GM08714 (cell line): Measurements from ENCODE around the gene SUV39H1.

Experiments
- H3K4me3 ChIP-seq: fragments of 200-500 bp; sonication (Bioruptor generic); 2 replicates; pipeline ENCODE4 v1.5.1; 2014; ENCODE audit warnings: mild to moderate bottlenecking, low read length, inconsistent platforms
- ZNF274 ChIP-seq: IDR thresholded peaks from 2 replicates; pipeline ENCODE4 v1.6.1; 2012; ENCODE audit warnings: mild to moderate bottlenecking, low read depth, low read length

SUV39H1 gene

DNA sequence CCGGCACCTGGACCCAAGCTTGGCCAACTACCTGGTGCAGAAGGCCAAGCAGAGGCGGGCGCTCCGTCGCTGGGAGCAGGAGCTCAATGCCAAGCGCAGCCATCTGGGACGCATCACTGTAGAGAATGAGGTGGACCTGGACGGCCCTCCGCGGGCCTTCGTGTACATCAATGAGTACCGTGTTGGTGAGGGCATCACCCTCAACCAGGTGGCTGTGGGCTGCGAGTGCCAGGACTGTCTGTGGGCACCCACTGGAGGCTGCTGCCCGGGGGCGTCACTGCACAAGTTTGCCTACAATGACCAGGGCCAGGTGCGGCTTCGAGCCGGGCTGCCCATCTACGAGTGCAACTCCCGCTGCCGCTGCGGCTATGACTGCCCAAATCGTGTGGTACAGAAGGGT is 3.7 kb downstream of the SUV39H1 start:
- TF ChIP-seq ZNF274 = no peak
- no peak overlapping the region for H3K4me3 ChIP-seq

DNA sequence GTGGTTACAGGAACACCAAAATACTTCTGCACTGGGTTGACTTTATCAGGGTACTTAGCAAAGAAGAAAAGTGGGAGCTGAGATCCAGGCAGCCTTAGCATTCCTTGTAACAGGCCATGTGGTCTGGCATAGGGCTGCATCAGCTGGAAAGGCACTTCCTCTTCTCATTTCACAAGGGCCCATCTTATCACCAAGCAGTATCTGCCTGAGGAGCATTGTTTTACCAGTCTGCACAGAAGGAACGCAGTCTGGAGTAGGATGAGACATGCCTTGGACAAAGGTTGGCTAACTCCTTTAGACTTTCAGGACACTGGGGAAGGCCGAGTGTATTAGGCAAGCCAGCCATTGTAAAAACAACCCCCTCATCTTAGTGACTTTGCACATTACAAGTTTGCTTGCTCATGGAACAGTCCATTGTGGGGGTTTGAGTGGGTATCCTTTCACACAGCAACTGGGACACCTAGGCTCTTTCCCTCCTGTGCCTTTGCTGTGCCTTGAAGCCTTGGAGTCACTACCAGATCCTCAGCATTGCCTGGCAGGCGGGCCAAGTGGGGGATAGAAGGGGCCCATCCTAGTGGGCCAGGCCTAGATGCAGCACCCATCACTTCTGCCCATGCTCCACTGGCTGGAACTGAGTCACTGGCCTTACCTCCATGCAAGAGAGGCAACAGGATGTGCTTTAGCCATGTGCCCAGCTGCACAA is 4.6 kb downstream of the SUV39H1 start:
- TF ChIP-seq ZNF274 = no peak
- no peak overlapping the region for H3K4me3 ChIP-seq

DNA sequence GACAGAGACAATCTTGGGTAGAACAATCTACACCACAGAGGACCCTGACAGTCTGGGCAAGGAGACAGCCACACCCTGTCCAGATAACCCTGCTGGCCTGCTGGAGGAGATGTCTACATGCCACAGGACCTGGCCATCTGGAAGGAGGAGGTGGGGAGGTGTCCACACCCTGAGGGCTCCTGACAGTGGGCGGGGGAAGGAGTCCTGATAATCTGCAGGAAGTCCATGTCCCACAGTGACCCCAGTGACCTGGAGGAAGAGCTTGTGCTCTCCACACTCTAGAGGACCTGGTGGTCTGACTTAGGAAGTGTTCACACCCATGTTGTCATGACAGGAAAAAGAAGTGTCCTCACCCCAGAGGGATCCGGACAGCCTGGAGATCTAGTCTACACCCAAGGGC is 5.5 kb downstream of the SUV39H1 start:
- H3K4me3 ChIP-seq = no peak overlapping the region
- TF ChIP-seq ZNF274 = no peak

DNA sequence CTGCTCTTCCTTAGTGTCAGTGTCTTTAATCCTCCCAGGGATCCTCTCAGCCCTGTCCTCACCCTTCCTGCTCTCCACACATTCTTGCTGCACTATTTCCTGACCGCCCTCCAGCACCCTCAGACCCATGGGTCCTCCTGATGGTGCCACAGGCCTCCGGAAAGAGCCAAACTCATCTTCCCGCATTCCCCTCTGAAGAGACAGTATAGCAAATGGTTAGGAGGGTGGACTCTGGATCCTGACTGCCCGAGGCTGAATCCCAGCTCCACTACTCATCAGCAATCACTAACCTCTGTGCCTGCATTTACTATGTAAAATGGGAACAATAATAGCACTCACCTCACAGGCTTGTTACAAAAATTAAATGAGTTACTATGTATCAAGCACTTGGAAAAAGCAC is 6.2 kb downstream of the SUV39H1 start:
- H3K4me3 ChIP-seq = no peak overlapping the region
- TF ChIP-seq ZNF274 = no peak

DNA sequence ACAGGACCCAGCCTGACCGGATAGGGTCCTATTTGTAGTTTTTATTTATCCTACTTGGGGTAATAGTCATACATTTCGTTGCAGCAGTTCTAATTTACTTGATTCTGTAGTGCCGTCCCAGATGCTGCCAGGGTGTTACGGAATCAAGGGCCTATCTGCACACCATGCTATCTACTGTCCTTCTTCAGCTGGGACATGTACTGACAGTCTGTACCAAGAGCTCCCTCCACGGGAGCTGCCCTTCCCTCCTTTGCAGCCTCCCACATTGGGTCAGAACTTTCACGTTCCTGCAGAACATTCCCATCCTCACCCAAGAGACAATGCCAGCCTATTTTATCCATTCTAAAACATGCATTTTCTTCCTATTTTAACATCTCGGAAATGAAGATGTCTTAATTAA is 6.7 kb downstream of the SUV39H1 start:
- no peak for TF ChIP-seq ZNF274
- no peak overlapping the region for H3K4me3 ChIP-seq

DNA sequence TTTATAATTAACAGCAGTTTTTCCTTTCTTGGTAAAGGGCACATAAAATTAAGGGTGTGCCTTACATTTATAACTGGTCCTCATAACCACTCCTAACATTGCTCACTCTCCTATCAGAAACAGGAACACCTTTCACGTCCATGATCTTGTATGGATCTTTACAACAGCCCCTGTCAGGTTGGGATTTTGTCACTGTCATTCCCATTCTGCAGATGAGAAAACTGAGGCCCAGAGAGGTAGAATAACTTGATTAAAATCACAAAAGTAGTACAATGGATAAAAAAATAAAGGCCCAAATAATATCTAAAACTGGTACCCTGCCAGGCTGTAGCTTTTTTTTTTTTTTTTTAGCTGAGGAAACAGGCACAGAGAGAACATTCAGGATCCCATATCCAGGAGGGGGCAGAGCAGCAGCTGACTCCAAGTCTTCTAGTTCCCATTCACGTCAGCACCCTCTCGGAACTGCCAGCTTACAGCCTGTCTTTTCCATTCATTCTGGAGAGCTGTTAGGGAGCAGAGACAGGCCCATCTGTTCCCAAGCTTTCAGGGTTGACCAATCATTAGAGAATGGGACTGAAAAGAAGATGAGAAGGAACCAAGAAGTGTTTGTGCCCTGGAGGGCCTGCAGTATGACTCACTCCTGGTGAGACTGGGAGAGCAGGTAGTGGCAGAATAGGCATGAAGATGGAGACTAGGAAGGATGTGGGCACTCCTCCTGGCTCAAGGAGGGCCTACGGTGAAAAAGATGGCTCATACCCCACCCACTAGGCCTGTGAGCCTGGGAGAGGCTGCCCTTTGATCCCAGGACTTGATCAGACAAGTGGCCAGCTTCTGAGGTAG is 7.3 kb downstream of the SUV39H1 start:
- no peak for TF ChIP-seq ZNF274
- no peak overlapping the region for H3K4me3 ChIP-seq

DNA sequence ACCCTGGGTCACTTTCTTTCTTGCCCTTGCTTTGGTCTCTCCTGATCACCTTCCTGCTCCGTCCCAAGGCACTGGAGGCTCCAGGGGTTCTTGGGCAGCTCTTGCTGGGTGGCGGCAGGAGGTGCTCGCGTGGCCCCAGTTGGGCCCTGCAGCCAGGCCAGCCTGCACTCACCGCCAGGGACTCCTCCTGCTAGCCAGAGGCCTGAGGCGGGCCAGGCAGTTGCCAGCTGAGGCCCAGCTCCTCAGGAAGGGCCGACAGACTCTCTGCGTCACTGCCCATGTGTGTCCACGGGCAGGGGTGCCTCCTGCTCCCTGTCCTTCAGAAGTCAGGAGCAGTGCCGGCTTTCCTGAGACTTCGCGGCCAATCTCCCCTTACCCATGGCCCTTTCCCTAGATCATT is 9.3 kb downstream of the SUV39H1 start:
- no peak for TF ChIP-seq ZNF274
- H3K4me3 ChIP-seq = no peak overlapping the region

DNA sequence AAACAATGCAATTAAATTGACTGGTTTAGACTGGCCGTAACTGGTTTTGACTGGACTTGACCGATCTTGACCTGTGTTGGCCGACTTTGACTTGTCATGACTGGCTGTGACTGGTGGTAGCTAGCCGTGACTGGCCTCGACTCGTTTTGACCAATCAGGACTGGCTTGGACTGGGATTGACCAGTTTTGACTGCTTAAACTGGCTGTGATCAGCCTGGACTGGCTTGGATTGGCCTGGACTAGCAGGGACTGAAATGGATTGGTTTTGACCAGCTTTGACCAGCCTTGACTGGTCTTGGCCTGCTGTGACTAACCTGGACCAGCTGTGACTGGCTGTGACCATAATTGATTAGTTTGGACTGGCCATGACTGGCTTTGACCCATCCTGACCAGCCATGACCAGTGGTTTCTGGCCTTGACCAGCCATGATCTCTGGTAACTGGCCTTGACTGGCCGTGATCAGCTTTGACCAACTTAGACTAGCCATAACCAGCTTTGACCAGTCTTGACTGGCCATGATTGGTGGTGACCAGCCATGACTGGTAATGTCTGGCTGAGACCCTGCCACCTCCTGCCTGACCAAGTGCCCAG is 13.1 kb downstream of the SUV39H1 start:
- TF ChIP-seq ZNF274 = no peak
- H3K4me3 ChIP-seq = no peak overlapping the region

DNA sequence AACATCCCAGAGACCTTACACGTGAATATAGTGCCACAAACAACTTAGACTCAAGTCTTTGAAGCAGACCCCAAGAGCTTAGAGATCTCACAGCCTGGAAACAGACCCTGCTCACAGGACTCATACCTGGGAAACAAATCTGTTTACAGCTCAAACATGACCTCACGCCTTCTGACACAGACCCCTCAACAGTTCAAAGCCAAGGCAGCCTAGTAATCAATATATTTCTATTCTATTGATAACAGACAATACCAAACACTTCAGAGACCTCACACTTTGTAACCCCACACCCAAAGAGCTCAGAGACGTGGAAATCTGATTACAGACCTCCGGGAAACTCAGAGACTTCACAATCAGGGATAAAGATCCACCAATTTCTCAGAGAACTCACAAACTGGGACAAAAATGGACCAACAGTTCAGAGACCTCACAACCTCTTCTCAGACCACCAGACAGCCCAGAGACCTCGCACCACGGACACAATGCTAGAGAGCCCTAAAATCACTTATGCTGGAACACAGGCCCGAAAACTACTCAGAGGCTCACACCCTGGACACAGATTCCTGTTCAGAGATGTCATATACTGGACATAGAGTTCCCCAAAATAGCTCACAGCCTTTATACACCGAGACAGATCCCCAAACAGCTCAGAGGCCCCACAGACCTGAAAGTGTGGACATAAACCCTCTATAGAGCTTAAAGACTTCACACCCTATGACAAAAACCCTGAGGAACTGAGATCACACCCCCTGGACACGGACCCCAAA is 14.8 kb downstream of the SUV39H1 start:
- no peak overlapping the region for H3K4me3 ChIP-seq
- TF ChIP-seq ZNF274 = no peak

DNA sequence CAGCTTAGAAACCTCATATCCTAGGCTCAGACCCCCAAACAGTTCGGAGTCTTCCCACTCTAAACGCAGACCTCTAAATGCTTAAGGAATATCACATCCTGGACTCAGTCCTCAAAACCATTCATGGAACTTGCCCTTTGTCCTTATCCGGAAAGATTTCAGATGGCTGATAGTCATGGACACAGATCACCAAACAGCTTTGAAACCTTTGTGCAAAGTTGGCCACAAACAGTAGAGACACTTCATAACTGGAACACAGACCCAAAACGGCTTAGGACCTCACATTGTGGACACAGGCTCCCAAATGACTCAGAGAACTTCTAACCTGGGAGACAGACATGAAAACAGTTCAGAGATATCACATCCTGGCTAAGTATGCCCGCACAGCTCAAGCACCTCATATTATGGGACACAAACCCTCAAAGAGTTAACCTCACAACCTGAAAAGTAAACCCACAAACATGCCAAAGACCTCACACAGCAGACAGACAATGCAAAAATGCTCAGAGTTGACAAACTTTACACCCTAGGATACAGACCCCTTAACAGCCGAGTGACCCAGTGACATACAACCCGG is 15.5 kb downstream of the SUV39H1 start:
- H3K4me3 ChIP-seq = no peak overlapping the region
- TF ChIP-seq ZNF274 = no peak

DNA sequence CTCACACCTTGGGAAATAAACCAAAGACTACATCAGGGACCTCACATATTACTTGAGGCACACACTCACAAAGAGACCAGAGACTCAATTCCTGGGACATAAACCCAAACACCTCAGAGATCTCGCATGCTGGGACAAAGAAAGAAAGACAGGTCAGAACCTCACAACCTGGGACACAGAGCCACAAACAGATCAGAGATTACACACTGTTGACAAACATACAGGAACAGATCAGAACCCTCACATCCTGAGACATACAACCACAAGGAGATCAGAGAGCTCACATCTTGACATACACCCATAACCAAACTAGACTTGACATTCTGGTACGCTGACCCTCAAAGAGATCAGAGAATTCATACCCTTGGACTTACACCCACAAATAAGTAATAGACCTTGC is 17.3 kb downstream of the SUV39H1 start:
- TF ChIP-seq ZNF274 = no peak
- H3K4me3 ChIP-seq = no peak overlapping the region

DNA sequence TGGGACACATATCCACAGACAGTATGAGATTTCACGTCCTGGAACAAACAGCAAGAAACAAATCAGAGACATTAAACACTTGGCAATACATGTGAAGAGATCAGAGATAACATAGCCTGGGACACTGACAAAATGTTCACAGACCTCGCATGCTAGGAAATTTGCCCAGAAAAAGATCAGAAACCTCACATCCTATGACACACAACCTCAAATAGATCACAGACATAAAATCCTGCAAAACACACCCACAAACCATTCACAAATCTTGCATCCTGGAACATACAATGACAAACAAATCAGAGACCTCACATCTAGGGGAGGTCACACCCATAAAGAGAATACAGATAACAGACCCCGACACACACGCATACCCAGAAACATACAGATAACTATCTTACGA is 18.0 kb downstream of the SUV39H1 start:
- no peak for TF ChIP-seq ZNF274
- H3K4me3 ChIP-seq = no peak overlapping the region

DNA sequence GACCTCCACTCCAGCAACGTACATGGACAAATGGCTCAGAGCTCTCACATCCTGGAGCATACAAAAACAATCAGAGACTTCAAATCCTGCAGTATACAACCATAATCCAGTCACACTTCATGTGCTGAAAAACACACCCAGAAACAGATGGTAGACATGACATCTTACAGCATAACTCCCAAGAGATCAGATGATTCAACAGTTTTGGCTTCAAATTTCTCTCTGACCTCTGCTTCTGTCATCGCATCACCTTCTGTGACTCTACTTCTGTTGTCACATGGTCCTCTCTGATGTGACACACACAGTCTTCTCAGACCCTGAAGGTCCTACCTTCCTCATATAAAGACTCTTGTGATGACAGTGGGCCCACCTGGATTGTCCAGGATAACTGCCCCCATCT is 18.5 kb downstream of the SUV39H1 start:
- no peak for TF ChIP-seq ZNF274
- no peak overlapping the region for H3K4me3 ChIP-seq
